Measurements from ENCODE around the gene GSG1L.

DNA sequence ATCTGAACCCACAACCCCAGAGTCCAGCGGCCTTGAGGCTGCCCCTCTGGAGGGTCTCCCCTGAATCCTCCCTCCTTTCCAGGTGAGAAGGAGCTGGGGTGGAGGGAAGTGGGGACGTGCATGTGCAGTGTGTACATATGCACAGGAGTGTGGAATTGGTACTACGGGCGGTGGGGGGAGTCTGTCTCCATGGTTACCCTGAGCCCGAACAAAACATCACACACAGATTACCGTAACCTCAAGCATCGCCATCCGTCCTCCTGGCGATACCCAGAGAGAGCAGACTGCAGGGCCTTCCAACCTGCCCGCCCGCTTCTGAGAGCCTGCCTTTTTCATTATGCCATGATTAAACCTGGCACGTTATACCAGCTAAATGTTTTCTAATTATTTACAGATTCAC is 25.1 kb downstream of the GSG1L start:
- TF ChIP-seq REST (IDR thresholded peaks at IDR 0.05; ENCODE audit: insufficient replicate concordance, low read depth) = no peak
- TF ChIP-seq CTCF (IDR thresholded peaks at IDR 0.05; ENCODE audit: insufficient read depth, low read length) = no peak

All from HL-60 (cell line).